Measurements from ENCODE around the gene PEX11G.
A peak's percentile ranks its signal among the peaks of the same experiment; 100 is the strongest.
"Not testable (repeated sequence)": the region's sequence is repeated elsewhere in the genome, so short reads cannot be mapped to it uniquely, and the experiment has no call there.

PEX11G gene

GRCh38 chr19:7440188-7440975 is 48.5 kb downstream of the PEX11G start:
- DNase-seq (ENCODE audit: low read depth in 1 of 2, low spot score in 1 of 2): no peak

- no peak for DNase-seq (ENCODE audit: low read depth in 1 of 2, low spot score in 1 of 2)
Measured at GRCh38 chr19:7435586-7435985, 53.2 kb downstream of the PEX11G start.

DNA sequence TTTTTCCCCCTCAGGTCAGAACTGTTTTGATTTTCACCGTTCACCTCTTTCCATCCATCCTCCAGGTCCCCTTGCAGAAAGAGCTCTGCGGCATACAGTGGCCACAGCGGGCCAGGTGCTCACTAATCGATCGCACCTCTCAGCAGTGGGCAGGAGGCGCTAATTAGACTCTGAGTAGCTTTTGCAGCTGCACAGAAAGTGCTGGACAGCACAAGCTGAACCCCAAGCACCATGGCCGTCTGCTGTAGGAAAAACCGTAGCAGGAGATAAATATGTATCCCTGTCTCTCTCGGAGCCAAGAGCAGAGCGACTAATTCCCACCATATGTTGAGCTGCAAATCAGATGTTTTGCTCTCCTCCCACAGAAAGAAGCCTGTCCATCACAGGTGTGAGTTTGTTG is 54.4 kb downstream of the PEX11G start:
- no peak for DNase-seq (ENCODE audit: low read depth in 1 of 2, low spot score in 1 of 2)

GRCh38 chr19:7433456-7433855 is 55.4 kb downstream of the PEX11G start:
- not testable (repeated sequence) for DNase-seq (ENCODE audit: low read depth in 1 of 2, low spot score in 1 of 2)

DNA sequence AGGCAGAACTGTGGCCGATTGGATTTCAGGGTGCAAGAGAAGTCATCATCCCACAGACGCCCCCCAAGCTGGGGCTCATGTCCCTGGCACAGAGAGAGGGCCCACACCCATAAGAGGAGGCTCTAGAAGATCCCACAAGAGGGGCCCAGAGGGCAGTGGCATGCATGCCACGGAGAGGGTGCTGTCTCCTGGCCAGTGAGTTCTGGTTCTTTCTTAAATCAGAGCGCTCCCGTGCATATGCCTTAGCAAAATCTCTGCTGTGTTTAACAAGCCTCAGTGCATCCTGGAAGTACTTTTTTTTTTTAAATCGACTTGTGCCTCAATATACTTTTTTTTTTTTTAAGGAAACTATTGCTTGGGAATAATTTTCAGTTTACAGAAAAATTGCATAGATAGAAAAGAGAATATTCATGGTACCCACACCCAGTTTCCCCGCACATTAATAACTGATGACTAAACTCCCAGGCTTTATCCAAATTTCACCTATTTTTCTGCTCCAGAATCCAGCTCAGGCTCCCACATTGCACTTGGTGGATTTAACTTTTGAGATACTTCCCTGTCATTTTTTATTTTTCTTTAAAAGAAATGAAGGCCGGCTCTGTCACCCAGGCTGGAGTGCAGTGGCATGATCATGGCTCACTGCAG is 59.1 kb downstream of the PEX11G start:
- no peak for DNase-seq (ENCODE audit: low read depth in 1 of 2, low spot score in 1 of 2)

DNA sequence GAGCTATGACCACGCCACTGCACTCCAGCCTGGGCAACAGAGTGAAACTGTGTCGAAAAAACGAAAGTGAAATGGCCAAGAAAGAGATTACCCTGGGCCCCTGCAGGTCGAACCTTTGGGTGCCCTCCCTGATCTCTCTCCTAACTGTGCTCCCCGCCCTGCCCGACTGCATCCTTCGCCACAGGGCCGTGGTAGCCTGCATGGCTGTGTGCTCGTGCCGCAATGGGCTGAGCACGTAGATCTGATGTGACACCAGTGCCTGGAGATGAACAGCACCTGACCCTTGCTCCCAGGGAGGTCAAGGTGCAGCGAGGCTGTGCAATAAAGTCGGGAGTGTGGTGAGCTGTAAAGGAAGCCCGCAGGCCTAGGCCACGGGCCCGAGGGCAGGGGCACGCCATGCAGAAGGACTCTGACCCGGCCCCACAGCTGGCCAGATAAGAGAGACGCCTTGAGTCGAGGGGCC is 60.2 kb downstream of the PEX11G start:
- DNase-seq (ENCODE audit: low read depth in 1 of 2, low spot score in 1 of 2): no peak

DNA sequence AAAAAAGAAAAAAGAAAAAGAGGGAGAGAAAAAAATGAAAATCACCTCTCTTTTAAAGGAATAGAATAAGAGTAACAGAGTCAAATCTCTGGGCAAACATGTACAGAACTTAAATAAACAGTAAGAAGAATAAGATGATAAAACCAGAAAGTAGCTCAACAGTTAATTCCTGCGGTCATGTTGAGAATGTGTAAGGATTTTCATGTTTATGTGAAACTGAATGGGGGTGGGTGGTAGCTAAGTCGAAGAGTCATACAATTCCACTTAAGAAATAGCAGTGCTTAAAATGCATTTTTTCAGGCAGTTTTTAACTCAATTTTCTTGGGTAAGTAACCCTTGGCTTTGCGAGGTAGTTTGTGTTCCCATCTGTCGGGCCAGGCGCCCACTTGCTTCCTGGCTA is 60.9 kb downstream of the PEX11G start:
- no peak for DNase-seq (ENCODE audit: low read depth in 1 of 2, low spot score in 1 of 2)

DNA sequence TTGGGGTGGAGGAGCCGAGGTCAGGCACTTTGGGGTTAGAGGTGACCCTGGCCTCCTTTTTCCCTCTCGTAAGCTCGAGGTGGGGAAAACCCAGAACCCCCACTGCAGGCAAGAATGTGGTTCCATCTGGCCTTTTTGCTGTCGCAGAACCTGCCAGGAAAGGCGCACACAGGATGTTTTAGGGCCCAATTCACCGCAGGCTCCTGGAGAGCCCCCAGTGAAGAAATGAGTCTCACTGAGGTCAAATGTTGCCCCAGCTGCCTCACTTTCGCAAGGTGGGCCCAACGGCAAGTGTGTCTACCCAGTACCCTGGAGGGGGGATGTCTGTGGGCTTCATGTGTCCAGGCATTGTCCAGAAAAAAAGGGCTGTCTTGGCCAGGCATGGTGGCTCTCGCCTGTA is 61.8 kb downstream of the PEX11G start:
- DNase-seq (ENCODE audit: low read depth in 1 of 2, low spot score in 1 of 2): peak in 1 of 2 donors; percentile 6
